GM12878 (cell line): ENCODE data around the gene PLPP3. TPM values are rescaled to one million over a fixed set of nuclear protein-coding genes. Genes with fewer than 3 reads are reported as not detected.

Experiments used
- ATAC-seq: fragments of 200-7000 bp; cut with Tn5 transposase; 3 replicates; pipeline ENCODE4 v1.9.1; 2020; ENCODE audit warnings: mild to moderate bottlenecking, moderate library complexity
- BruUV-seq: library from RNA; stranded (reverse); fragments of 400-500 nt; replicated peaks from 2 replicates; lab custom pipeline; 2021; lab: Mats Ljungman, UMichigan
- CTCF ChIA-PET: fragments of 300-600 bp; sonication (Branson Sonifier 250); formaldehyde crosslinking; extraction: SDS; loops from one replicate; lab custom pipeline; 2021; ENCODE audit warnings: inconsistent platforms; lab: Yijun Ruan, JAX
- POLR2A ChIA-PET: fragments of 350-600 bp; formaldehyde crosslinking; extraction: SDS; loops from one replicate; lab custom pipeline; 2021; ENCODE audit warnings: inconsistent platforms; lab: Charles Lee
- RAD21 ChIA-PET: fragments of 300-600 bp; sonication (Branson Sonifier 250); formaldehyde crosslinking; loops from one replicate; lab custom pipeline; 2023; ENCODE audit warnings: antibody characterized with exemption; ENCODE audit not compliant: unreplicated experiment; lab: Charles Lee
- SMC1A ChIA-PET: fragments of 300-600 bp; sonication (Branson Sonifier 250); formaldehyde crosslinking; loops from one replicate; lab custom pipeline; 2023; ENCODE audit not compliant: unreplicated experiment, uncharacterized antibody; lab: Charles Lee
- DNase-seq: peaks from one replicate; pipeline ENCODE4 v3.0.0-alpha.2; 2011; ENCODE audit warnings: low read depth, low spot score
- FAIRE-seq: peaks from 3 replicates; lab custom pipeline; 2011; peaks lifted over from hg19 to GRCh38; lab: Jason Lieb, UNC
- H2AFZ ChIP-seq: 2 replicates; pipeline ENCODE4 v1.6.0; 2011; ENCODE audit warnings: low read depth, low read length, control low read depth; ENCODE audit not compliant: control insufficient read depth
- H3K27ac ChIP-seq: 2 replicates; pipeline ENCODE4 v1.5.1; 2011; ENCODE audit warnings: control low read depth; ENCODE audit not compliant: control insufficient read depth, insufficient read depth
- H3K27me3 ChIP-seq, 2 experiments: replicated peaks in 1 of 2; 2 replicates each; pipeline versions ENCODE4 v1.6.0 to v1.6.1; 2011; ENCODE audit warnings: low read length in 1 of 2; ENCODE audit not compliant: control insufficient read depth in 2 of 2, insufficient read depth in 2 of 2
- H3K36me3 ChIP-seq, 2 experiments: 2 replicates each; pipeline ENCODE4 v1.5.1; 2011; ENCODE audit warnings: low read length in 1 of 2; ENCODE audit not compliant: control insufficient read depth in 2 of 2, insufficient read depth in 2 of 2
- H3K4me1 ChIP-seq: 2 replicates; pipeline ENCODE4 v1.6.1; 2011; ENCODE audit warnings: mild to moderate bottlenecking, low read length, moderate library complexity, mixed read lengths; ENCODE audit not compliant: control insufficient read depth, insufficient read depth
- H3K4me2 ChIP-seq: 2 replicates; pipeline ENCODE4 v1.6.0; 2011; ENCODE audit warnings: control low read depth; ENCODE audit not compliant: control insufficient read depth, insufficient read depth
- H3K4me3 ChIP-seq: fragments of 200-600 bp; sonication (generic); 2 replicates; pipeline ENCODE4 v1.5.1; 2016
- H3K79me2 ChIP-seq: 2 replicates; pipeline ENCODE4 v1.6.0; 2011; ENCODE audit warnings: low read length; ENCODE audit not compliant: control insufficient read depth, insufficient read depth
- H3K9ac ChIP-seq: 2 replicates; pipeline ENCODE4 v1.8.0; 2011; ENCODE audit warnings: low read length, control low read depth, mixed read lengths; ENCODE audit not compliant: control insufficient read depth, insufficient read depth
- H3K9me3 ChIP-seq: replicated peaks from 3 replicates; pipeline ENCODE4 v1.5.1; 2011; ENCODE audit warnings: mild to moderate bottlenecking, low read length; ENCODE audit not compliant: control insufficient read depth, insufficient read depth
- H4K20me1 ChIP-seq: 2 replicates; pipeline ENCODE4 v1.6.0; 2011; ENCODE audit not compliant: control insufficient read depth, insufficient read depth
- BRCA1 ChIP-seq: IDR thresholded peaks from 2 replicates; pipeline ENCODE4 v1.6.1; 2011; ENCODE audit warnings: low read depth, low read length, improper control_type of control experiment
- CREB1 ChIP-seq: IDR thresholded peaks from 2 replicates; pipeline ENCODE4 v1.6.1; 2012; ENCODE audit warnings: low read depth, mild to moderate bottlenecking, inconsistent platforms
- RUNX3 ChIP-seq: IDR thresholded peaks from 2 replicates; pipeline ENCODE4 v1.6.1; 2012; ENCODE audit warnings: low read length, inconsistent platforms
- SIX5 ChIP-seq: IDR thresholded peaks from 2 replicates; pipeline ENCODE4 v1.6.1; 2011; ENCODE audit warnings: mild to moderate bottlenecking, low read depth, low read length, moderate library complexity; ENCODE audit not compliant: severe bottlenecking
- ZNF24 ChIP-seq: fragments of 450-650 bp; IDR thresholded peaks from 2 replicates; pipeline ENCODE4 v1.6.1; 2017; ENCODE audit warnings: antibody characterized with exemption, mild to moderate bottlenecking
- WGBS: methylation state at CpG from one replicate; pipeline ENCODE4 v1.1.6; 2016; ENCODE audit warnings: low lambda C conversion rate; ENCODE audit not compliant: insufficient replicate concordance, insufficient coverage; ENCODE audit errors: missing lambda C conversion rate; 5-methylcytosine and 5-hydroxymethylcytosine counted together
- in situ Hi-C: fragments of 300-500 bp; cut with MboI; formaldehyde crosslinking; loops from 9 replicates; pipeline ENCODE4 v1.14.3; 2018; ENCODE audit warnings: mixed read lengths
- intact Hi-C: fragments of 100-400 bp; cut with micrococcal nuclease; formaldehyde crosslinking; loops from one replicate; pipeline ENCODE4 v1.14.2; 2022; ENCODE audit not compliant: unreplicated experiment
- polyA plus RNA-seq, 11 experiments: library from polyadenylated mRNA; depleted of rRNA in 4 of 11; unstranded in 6 of 11; stranded (reverse) in 5 of 11; fragments of >200 nt; fragmentation: Nextera tagmentation in 4 of 11; fragmentation: Illumina TruSeq in 1 of 11; extraction: Ambion mirVana in 4 of 11; extraction: Trizol in 1 of 11; gene quantifications; 1 replicate in 1 of 11; 2 replicates in 10 of 11; pipeline versions ENCODE4 v1.2.1 to v1.2.3, GENCODE V29; 2011 to 2016; ENCODE audit warnings: inconsistent platforms in 2 of 11, missing spikeins in 2 of 11, low read depth in 1 of 11
- total RNA-seq, 4 experiments: library from RNA; depleted of rRNA in 3 of 4; stranded (reverse); fragments of >200 nt in 3 of 4; fragmentation: Illumina TruSeq in 1 of 4; extraction: Trizol in 1 of 4; gene quantifications; 2 replicates each; pipeline versions ENCODE4 v1.2.1 to v1.2.3, GENCODE V29; 2013 to 2021

Gene PLPP3
- total and polyA plus RNA-seq, 10 of the 15 experiments (the other 5 are each of a cell fraction or from before 2014, with no cell fraction given) = 6.4 to 26.8 (median 9.5) TPM

DNA sequence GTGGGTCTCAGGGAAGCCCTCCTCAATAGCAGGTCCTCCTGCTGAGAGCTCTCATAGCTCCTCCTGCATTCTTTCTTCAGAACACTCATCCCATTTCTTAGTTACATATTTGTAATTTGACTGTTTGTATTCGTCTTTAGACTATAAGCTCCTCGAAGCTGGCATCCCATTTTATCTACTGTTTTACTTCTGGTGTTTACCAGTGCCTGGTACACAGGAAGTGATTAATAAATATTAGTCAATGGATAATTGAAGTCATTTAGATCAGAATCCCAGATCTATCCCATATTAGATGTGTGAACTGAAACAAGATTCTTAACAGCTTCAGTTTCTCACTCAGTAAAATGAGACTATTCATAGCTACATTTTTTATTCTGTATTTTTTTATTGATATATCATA lies 88.7 kb downstream of the PLPP3 start:
- TF ChIP-seq RUNX3 (no peak), ZNF24 (no peak)
- no peak overlapping the region for H3K4me3 ChIP-seq
- WGBS = 23% methylated on average over 2 of the region's 2 CpGs
- H3K9me3 ChIP-seq = no peaks in the 10 kb centered on the region
- H2AFZ ChIP-seq = no peak overlapping the region
- POLR2A ChIA-PET = interaction anchor here (0.6 kb wide), 1 partner anchor 31 kb away, joined by 4 read pairs; no protein-coding TSS in a partner anchor
- no peaks in the 10 kb centered on the region for H3K79me2 ChIP-seq
- no peaks in the 10 kb centered on the region for H3K27me3 ChIP-seq
- in situ Hi-C loops (no loop called here), intact Hi-C loops (no loop called here)
- CTCF ChIA-PET = interaction anchor here (1.4 kb wide), 1 partner anchor 14 kb away, joined by 3 read pairs; no protein-coding TSS in a partner anchor
- H3K36me3 ChIP-seq = peaks cover 0 to 1% of the 10 kb centered on the region in 2 experiments; a peak in 1 of 4 replicates
- no peaks in the 10 kb centered on the region for H4K20me1 ChIP-seq
- ATAC-seq (no peak), DNase-seq (no peak), FAIRE-seq (no peak)
- SMC1A ChIA-PET = interaction anchor here (0.9 to 2.9 kb wide), 7 partner anchors 9 to 86 kb away, joined by 3 to 8 read pairs (median 4); no protein-coding TSS in a partner anchor
- no peak overlapping the region for H3K9ac ChIP-seq
- H3K4me2 ChIP-seq = no peak overlapping the region
- RAD21 ChIA-PET = interaction anchor here (0.8 to 1.1 kb wide), 2 partner anchors 11 to 86 kb away, joined by 3 read pairs; no protein-coding TSS in a partner anchor
- H3K27ac ChIP-seq = no peak overlapping the region
- no TSS peak for BruUV-seq
- no peaks in the 10 kb centered on the region for H3K4me1 ChIP-seq

DNA sequence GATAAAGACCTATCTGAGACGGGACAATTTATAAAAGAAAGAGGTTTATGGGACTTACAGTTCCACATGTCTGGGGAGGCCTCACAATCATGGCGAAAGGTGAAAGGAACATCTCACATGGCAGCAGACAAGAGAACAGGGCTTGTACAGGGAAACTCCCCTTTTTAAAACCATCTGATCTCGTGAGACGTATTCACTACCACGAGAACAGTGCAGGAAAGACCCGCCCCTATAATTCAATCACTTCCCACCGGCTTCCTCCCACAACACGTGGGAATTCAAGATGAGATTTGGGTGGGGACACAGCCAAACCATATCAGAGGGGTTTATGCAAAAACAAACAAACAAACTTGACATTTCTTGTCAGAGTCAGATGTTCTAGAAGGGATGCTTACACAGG lies 89.7 kb downstream of the PLPP3 start:
- no peak for DNase-seq
- Histone ChIP-seq H3K36me3 (no peaks in the 10 kb centered on the region), H3K4me1 (no peaks in the 10 kb centered on the region), H3K4me2 (no peak overlapping the region), H3K9ac (no peak overlapping the region), H3K79me2 (no peaks in the 10 kb centered on the region)
- POLR2A ChIA-PET = interaction anchor here (0.6 kb wide), 1 partner anchor 115 kb away, joined by 4 read pairs; no protein-coding TSS in a partner anchor
- FAIRE-seq = no peak
- SMC1A ChIA-PET = interaction anchor here (2.9 kb wide), 1 partner anchor 10 kb away, joined by 8 read pairs; no protein-coding TSS in a partner anchor
- ATAC-seq = no peak
- CTCF ChIA-PET = no interaction called here
- TF ChIP-seq SIX5 (no peak), BRCA1 (no peak), CREB1 (no peak)
- TF ChIP-seq, all 136 proteins: peak for 0
- H3K4me3 ChIP-seq = no peak overlapping the region
- H3K9me3 ChIP-seq = no peaks in the 10 kb centered on the region
- intact Hi-C loops = no loop called here
- WGBS = 41% methylated on average over 8 of the region's 8 CpGs
- no TSS peak for BruUV-seq
- H3K27me3 ChIP-seq = no peaks in the 10 kb centered on the region
- H3K27ac ChIP-seq = no peak overlapping the region
- RAD21 ChIA-PET = no interaction called here
- no peak overlapping the region for H2AFZ ChIP-seq
- in situ Hi-C loops = no loop called here
- no peaks in the 10 kb centered on the region for H4K20me1 ChIP-seq
